Activated naive CD8-positive, alpha-beta T cell (primary cell): ENCODE results near the gene EPHA2.
"Not testable (repeated sequence)": the region's sequence is repeated elsewhere in the genome, so short reads cannot be mapped to it uniquely, and the experiment has no call there.

Source experiments
- H3K27ac Mint-ChIP-seq: one replicate; pipeline ENCODE4 v1.8.0; 2021; ENCODE audit warnings: mixed read lengths
- H3K27me3 Mint-ChIP-seq: one replicate; pipeline ENCODE4 v1.8.0; 2021; ENCODE audit warnings: mixed read lengths
- H3K36me3 Mint-ChIP-seq: one replicate; pipeline ENCODE4 v1.8.0; 2021; ENCODE audit warnings: mixed read lengths
- H3K4me1 Mint-ChIP-seq: one replicate; pipeline ENCODE4 v1.8.0; 2021; ENCODE audit warnings: low read depth, mixed read lengths
- H3K4me3 Mint-ChIP-seq: one replicate; pipeline ENCODE4 v1.8.0; 2021; ENCODE audit warnings: mild to moderate bottlenecking, mixed read lengths
- H3K9me3 Mint-ChIP-seq: one replicate; pipeline ENCODE4 v1.8.0; 2021; ENCODE audit warnings: low read depth, mixed read lengths

Gene EPHA2

DNA sequence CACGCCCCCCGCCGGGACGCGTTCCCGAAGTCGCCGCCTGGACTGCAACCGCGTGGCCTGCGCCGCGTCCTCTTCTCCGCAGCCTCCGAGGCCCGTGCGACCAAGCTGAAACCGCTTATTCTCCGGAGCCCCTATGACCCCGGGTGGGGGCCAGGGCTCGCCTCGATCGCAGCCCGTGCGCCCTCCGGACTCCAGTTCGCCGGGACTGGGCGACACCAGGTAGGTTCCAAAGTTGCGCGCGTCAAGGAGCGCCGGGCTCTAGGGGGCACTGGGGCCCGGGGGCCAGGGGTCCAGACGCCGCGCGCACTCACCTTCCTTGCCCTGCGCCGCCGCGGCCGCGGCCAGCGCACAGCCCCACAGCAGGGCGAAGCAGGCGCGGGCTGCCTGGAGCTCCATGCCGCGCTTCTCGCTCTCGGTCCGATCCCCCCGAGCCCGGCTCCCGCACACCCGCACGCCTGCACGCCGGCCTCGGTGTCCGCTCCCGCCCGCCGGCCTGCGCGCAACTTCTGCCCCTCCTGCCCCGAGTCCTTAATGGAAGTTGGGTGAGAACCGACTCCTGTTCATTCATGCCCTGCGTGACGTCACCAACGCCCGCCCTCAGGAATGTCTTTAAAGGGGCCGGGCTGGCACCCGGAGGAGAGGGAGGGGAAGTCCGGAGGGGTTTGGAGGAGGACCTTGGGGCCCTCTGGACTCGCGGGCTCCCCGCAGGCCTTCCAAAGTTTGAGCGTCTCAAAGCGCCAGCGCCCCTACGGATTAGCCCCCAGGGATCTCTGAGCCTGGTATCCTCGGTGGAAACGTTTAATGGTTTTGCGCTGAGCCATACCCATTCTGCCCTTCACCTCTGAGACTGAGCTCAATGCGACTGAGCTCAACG lies at the start of gene EPHA2:
Gene EPHA2, minus strand, starts transcription at position 533 of the 874 bp plus-strand sequence. Its CDS starts 137 bp downstream, at position 396.
- Mint-ChIP-seq H3K27me3 (peaks cover 5% of the 10 kb centered on the region), H3K4me1 (peaks cover 28% of the 10 kb centered on the region), H3K36me3 (no peaks in the 10 kb centered on the region), H3K27ac (no peak within 1 kb of the TSS), H3K4me3 (peak within 1 kb of the TSS; percentile 65), H3K9me3 (no peaks in the 10 kb centered on the region)

DNA sequence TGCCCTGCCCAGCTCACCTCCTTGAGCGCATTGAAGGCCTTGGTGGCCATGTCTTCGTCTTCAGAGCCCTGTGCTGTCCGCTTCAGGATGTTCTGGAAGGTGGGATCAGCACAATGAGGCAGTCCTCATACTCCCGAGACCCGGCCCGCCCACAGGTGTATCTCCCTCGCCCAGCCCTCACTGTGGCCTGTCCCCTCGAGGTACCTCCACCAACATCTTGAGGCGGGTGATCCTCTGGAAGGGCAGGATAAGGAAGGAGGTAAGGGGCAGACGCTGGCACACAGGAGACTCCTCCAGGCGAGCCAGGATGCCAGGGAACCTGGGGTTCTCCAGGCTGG lies 49.4 kb upstream of the EPHA2 start:
- peaks cover 2% of the 10 kb centered on the region for H3K4me1 Mint-ChIP-seq
- no peak overlapping the region for H3K4me3 Mint-ChIP-seq
- no peak overlapping the region for H3K27ac Mint-ChIP-seq

DNA sequence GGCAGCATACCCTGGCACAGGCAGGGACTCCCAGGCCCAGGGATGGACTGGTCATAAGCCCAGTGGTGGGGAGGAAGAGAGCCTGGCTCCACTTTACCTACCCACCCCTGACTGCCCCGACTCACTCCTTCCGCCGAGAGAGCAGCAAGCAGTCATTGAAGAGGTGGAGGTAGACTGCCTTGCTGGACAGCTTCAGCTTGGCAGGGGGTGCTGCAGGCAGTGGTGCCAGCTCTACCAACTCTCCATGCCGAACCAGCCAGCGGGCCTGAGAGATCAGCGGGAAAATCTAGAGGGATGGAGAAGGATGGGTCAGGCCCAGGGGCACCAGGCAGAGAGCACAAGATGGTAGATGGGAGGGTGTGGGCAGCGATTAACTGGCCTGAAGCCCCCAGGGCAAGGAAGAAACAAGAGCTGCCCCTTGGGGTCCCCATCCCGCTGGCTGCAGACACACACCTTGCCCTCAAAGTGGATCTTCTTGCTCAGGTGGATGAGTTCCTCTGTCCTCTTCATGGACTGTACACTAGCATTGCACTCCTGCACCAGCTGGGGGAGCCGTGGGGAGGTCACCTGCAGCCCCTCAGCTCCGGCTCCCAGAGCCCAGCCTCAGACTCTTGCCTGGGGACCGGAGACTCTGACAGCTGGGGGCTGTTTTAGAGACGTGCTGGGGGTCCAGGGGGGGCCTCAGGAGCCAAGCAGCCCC lies 48.9 kb upstream of the EPHA2 start:
- Mint-ChIP-seq H3K36me3 (peaks cover 6% of the 10 kb centered on the region), H3K27ac (peak overlapping the region; percentile 64), H3K4me3 (peak overlapping the region; percentile 35), H3K9me3 (no peaks in the 10 kb centered on the region), H3K4me1 (peaks cover 2% of the 10 kb centered on the region), H3K27me3 (no peaks in the 10 kb centered on the region)

More for the DNA sequence above, 49.4 kb upstream of the EPHA2 start:
- H3K27me3 Mint-ChIP-seq = no peaks in the 10 kb centered on the region
- no peaks in the 10 kb centered on the region for H3K9me3 Mint-ChIP-seq
- H3K36me3 Mint-ChIP-seq = peaks cover 6% of the 10 kb centered on the region

DNA sequence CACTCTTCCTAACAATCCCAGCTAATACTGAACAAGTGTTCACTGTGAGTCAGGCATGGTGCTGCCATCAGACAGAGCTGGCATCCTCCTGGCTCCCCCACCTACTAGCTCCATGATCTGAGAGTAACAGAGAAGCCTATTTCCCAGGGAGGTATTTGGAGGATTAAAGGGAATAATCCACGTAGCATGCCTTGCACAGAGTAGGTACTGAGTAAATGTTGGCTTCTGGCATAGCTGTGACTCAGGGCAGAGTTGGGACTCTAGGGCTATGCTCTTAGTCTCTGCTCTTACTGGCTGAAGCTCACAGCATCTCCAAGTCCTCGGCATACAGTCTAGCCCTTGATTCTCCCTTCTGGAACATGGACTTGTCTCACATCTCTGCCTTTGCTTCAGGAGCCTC lies 48.3 kb upstream of the EPHA2 start:
- H3K36me3 Mint-ChIP-seq = peaks cover 6% of the 10 kb centered on the region
- no peak overlapping the region for H3K27ac Mint-ChIP-seq
- H3K4me3 Mint-ChIP-seq = no peak overlapping the region
- H3K9me3 Mint-ChIP-seq = no peaks in the 10 kb centered on the region
- H3K27me3 Mint-ChIP-seq = no peaks in the 10 kb centered on the region
- peaks cover 2% of the 10 kb centered on the region for H3K4me1 Mint-ChIP-seq

DNA sequence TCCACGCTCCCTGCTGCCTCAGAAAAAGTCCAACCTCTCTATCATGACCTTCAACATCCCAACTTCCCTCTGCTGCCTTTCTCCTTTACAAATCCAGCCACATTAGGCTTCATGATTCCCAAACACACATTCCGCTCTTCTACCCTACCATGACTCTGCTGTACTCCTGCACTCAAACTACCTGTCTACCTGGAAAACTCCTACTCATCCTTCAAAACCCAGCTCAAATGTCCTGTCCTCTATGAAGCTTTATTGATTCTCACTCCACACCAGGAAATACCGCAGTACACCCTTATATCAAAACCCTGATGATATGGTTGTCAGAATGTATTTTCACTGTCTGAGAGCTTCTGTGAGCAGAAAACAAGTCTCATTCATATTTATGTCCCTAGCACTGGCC lies 47.7 kb upstream of the EPHA2 start:
- H3K27ac Mint-ChIP-seq = no peak overlapping the region
- H3K36me3 Mint-ChIP-seq = peaks cover 6% of the 10 kb centered on the region
- H3K9me3 Mint-ChIP-seq = no peaks in the 10 kb centered on the region
- peaks cover 6% of the 10 kb centered on the region for H3K4me1 Mint-ChIP-seq
- no peak overlapping the region for H3K4me3 Mint-ChIP-seq
- no peaks in the 10 kb centered on the region for H3K27me3 Mint-ChIP-seq

DNA sequence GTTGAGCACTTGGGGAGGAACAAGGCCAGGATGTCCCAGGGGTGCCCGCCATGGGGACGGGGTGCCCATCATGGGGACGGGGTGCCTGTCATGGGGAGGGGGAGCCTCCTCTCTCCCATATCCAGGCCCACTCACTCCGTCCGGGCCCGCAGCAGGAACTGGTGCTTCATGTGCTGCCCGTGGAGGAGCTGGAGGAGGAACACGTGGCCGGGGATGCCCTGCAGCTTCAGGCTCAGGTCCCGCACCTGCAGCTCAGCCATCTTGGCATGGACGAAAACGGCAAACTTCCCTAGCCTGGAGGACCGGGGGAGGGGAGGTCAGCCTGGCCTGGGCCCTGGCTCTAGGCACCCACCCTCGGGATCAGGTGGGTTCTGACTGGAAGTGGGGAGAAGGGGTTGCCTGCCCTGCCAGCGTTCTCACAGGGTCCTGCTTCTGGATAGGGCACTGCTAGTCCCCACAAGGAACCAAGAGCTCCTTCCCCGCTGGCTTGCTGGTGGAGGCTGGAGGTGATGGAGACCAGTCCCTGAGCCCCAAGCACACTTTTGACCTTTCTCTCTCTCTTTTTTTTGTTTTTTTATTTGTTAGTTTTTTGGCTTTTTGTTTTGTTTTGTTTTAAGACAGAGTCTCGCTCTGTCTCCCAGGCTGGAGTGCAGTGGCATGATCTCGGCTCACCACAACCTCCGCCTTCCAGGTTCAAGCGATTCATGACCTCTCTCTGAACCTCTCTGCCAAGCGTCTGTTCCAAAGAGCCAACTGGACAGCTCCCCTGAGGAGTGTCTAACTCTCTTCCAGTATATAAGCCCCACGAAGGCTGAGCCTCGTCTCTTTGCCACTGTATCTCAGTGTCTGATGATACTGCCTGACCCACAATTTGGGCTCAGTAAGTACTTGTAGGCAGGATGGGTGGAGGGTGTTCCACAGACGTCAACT lies 46.7 kb upstream of the EPHA2 start:
- H3K36me3 Mint-ChIP-seq = peaks cover 6% of the 10 kb centered on the region
- no peaks in the 10 kb centered on the region for H3K9me3 Mint-ChIP-seq
- H3K27ac Mint-ChIP-seq = no peak overlapping the region
- no peak overlapping the region for H3K4me3 Mint-ChIP-seq
- peaks cover 7% of the 10 kb centered on the region for H3K4me1 Mint-ChIP-seq
- no peaks in the 10 kb centered on the region for H3K27me3 Mint-ChIP-seq

DNA sequence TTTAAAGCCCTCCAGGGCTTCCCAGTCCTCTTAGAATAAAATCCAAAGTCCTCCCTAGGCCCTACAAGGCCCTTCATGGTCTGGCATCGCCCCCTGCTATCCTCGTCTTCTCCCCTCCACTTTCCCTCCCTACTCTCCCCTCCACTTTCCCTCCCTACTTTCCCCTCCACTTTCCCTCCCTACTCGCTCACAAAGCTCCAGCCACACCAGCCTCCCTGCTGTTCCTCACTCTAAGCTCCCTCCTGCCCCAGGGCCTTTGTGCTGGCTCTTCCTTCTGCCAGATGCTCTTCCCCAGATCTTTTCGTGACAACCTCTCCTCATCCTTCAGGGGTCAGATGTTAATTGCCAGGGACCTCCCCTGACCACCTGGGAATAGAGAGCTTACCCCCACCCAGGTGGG lies 43.8 kb upstream of the EPHA2 start:
- Mint-ChIP-seq H3K9me3 (no peaks in the 10 kb centered on the region), H3K27me3 (no peaks in the 10 kb centered on the region), H3K27ac (no peak overlapping the region), H3K4me3 (no peak overlapping the region), H3K4me1 (peaks cover 9% of the 10 kb centered on the region), H3K36me3 (peaks cover 6% of the 10 kb centered on the region)

DNA sequence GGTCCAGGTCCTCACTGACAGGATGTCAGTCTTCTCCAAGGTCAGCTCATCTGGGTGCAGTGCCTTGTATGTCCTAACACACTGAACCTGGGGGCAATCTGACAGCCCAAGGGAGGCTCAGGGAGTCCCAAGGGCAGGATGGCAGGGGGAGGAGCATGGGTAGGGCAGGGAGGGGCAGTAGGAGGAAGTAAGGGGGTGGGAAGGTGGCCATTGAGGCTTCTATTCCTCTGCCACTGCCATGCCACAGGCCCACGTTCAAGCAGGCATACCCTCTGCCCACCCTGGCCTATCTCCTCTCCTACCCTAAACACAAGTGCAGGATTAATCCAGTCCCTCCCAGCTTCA lies 43.3 kb upstream of the EPHA2 start:
- no peaks in the 10 kb centered on the region for H3K27me3 Mint-ChIP-seq
- H3K36me3 Mint-ChIP-seq = peaks cover 5% of the 10 kb centered on the region
- no peaks in the 10 kb centered on the region for H3K9me3 Mint-ChIP-seq
- peak overlapping the region; percentile 47 for H3K27ac Mint-ChIP-seq
- no peak overlapping the region for H3K4me3 Mint-ChIP-seq
- peaks cover 8% of the 10 kb centered on the region for H3K4me1 Mint-ChIP-seq

DNA sequence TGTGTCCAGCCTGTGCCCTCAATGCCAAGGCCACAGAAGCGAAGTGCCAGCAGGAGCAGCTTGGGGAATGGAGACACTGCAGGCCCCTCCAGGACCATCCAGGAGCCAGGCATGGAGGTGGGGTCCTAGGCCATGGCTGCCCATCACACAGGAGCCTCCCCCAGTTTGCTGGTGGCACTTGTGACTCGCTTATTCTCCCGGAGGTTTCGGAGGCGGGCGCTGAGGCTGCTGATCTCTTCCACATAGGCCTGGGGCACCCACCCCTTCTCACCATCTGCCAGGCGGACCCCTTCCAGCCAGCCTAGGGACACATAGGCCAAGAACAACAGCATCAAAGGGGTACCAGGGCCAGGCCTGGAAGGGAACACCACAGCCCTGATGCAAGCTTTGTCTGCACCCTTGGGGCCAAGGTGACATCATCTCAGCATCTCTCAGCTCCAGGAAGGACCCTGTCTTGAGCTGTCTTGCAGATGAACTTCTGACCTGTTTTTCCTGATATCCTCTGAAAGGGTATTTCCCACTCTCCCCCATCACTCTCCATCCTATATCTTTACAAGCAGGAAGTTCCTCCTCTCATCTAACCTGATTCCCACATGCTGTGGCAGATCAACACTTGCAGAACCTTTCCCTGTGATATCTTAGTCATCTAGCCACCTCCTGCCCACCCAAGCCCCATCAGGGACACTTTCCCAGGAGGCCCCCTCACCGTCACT lies 42.7 kb upstream of the EPHA2 start:
- Mint-ChIP-seq H3K27me3 (no peaks in the 10 kb centered on the region), H3K4me1 (peaks cover 8% of the 10 kb centered on the region), H3K27ac (peak overlapping the region; percentile 47), H3K4me3 (no peak overlapping the region), H3K36me3 (peaks cover 3% of the 10 kb centered on the region), H3K9me3 (no peaks in the 10 kb centered on the region)

DNA sequence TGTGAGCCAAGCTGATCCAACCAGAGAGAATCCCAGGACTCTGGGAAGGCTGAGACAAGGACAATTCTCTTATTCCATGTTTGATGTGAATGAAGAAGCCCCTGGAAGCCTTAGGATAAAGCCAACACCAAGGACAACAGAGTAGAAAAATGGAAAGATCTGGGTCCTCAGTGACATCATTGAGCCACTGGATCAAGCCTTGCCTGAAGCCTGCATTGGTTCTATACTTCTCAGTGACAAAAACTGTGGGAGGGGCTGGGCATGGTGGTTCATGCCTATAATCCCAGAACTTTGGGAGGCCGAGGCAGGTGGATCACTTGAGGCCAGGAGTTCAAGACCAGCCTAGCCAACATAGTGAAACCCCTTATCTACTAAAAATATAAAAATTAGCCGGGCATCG lies 41.0 kb upstream of the EPHA2 start:
- H3K4me3 Mint-ChIP-seq = no peak overlapping the region
- H3K36me3 Mint-ChIP-seq = no peaks in the 10 kb centered on the region

DNA sequence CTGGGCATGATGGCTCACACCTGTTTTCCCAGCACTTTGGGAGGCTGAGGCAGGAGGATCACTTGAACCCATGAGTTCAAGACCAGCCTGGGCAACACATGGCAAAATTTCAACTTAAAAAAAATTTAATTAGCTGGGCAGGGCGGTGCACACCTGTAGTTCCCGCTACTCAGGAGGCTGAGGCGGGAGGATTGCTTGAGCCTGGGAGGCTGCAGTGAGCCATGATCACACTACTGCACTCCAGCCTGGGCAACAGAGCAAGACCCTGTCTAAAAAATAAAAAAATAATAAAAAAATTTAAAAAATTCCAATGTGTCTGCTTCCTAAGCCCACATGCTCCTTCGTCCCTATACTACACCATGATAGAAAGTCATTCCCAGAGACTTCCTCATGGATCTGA lies 40.3 kb upstream of the EPHA2 start:
- H3K4me1 Mint-ChIP-seq, H3K9me3 Mint-ChIP-seq, H3K4me3 Mint-ChIP-seq, H3K27ac Mint-ChIP-seq, H3K27me3 Mint-ChIP-seq, H3K36me3 Mint-ChIP-seq: not testable (repeated sequence)

More for the DNA sequence above, 41.0 kb upstream of the EPHA2 start:
- Mint-ChIP-seq H3K27ac (no peak overlapping the region), H3K27me3 (no peaks in the 10 kb centered on the region), H3K9me3 (no peaks in the 10 kb centered on the region), H3K4me1 (peaks cover 8% of the 10 kb centered on the region)

DNA sequence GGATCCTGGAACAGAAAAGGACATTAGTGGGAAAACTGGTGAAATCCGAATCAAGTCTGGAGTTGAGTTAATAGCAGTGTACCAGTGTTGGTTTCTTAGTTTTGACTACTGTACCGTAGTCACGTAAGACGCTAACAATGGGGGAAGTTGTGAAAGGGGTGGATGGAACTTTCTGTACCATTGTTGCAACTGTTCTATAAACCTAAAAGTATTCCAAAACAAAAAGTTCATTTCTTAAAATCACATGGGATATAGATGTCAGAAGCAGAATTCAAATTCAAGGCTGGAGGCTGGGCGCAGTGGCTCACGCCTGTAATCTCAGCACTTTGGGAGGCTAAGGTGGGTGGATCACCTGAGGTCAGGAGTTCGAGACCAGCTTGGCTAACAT lies 39.6 kb upstream of the EPHA2 start:
- no peak overlapping the region for H3K27ac Mint-ChIP-seq
- no peaks in the 10 kb centered on the region for H3K9me3 Mint-ChIP-seq
- no peaks in the 10 kb centered on the region for H3K27me3 Mint-ChIP-seq

DNA sequence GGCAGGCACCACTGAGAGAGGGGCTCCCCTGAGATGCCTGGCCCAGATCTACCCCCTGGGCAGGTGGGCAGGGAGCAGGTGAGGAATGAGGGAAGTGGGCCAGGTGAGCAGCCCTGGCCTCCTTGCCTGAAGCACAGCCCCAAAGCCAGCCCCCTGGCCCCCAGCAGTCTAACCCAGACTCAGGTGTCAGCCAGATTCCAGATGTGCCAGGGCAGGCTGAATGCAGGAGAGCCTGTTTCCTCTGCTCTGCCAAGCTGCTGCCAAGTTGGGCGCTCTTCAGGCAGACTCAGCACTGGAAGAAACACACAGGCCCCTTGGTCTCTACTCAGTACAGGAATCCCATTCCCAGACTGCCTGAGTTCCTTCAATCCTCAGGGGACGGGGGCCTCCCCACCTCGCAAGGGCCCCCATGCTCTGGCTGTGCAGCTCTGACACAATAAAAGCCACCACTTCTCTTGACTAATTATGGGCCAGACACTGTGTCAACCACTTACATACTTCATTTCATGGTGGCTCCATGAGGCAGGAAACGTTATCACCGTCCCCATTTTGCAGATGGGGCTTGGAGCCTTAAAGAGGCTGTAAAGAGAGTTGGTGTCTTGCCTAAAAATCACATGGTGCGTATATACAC lies 36.2 kb upstream of the EPHA2 start:
- Mint-ChIP-seq H3K4me1 (peaks cover 2% of the 10 kb centered on the region), H3K9me3 (no peaks in the 10 kb centered on the region), H3K36me3 (no peaks in the 10 kb centered on the region), H3K27me3 (peaks cover 2% of the 10 kb centered on the region), H3K4me3 (no peak overlapping the region), H3K27ac (no peak overlapping the region)

More for the DNA sequence above, 39.6 kb upstream of the EPHA2 start:
- H3K4me3 Mint-ChIP-seq = no peak overlapping the region
- no peaks in the 10 kb centered on the region for H3K36me3 Mint-ChIP-seq
- peaks cover 8% of the 10 kb centered on the region for H3K4me1 Mint-ChIP-seq

DNA sequence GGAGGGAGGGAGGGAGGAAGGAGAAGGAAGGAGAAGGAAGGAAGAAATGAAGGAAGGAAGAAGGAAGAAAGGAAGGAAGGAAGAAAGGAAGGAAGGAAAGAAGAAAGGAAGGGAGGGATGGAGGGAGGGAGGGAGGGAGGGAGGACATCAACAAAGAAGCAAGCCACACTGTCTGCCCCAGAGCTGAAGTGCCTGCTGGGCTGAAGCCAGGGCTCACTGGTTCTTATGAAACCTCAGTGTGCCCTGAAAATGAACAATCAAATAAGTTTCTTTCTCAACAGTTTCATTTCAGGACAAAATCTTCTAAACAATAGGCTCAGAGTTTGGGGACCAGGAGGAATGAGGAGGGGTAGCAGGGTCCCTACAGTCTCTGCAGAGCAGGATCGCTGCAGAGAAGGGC lies 35.4 kb upstream of the EPHA2 start:
- Mint-ChIP-seq H3K27me3 (peaks cover 2% of the 10 kb centered on the region), H3K27ac (no peak overlapping the region), H3K36me3 (no peaks in the 10 kb centered on the region), H3K4me1 (peaks cover 2% of the 10 kb centered on the region), H3K4me3 (no peak overlapping the region), H3K9me3 (no peaks in the 10 kb centered on the region)
